Left colon (tissue), 2 donors: Measurements from ENCODE around the gene BNIP2. TPM values are rescaled to one million over a fixed set of nuclear protein-coding genes. Genes with fewer than 3 reads are reported as not detected.

Source experiments
- ATAC-seq: fragments of 200-7000 bp; cut with Tn5 transposase; one replicate; pipeline ENCODE4 v1.9.1; 2020; ENCODE audit warnings: mild to moderate bottlenecking, moderate library complexity
- DNase-seq, 2 donors: peaks; one replicate each; pipeline ENCODE4 v3.0.0-alpha.2; 2020
- intact Hi-C, 2 donors: fragments of 100-400 bp; cut with DNase I in 1 of 2; cut with micrococcal nuclease in 1 of 2; formaldehyde crosslinking; loops; one replicate each; pipeline versions ENCODE4 v1.11.2 to v1.14.0; 2022; cut with DNase I, micrococcal nuclease
- total RNA-seq, 2 donors: library from RNA; stranded (reverse); fragmentation: NEBNext Ultra II Directional; extraction: Animal tissue kit (Norgen Biotek cat#: 25700); gene quantifications; one replicate each; pipeline ENCODE4 v1.2.1, GENCODE V29; 2021
- donor health status: DM: no; HTN: no; CAD: no.
- donor health status: DM: yes; HTN: yes; CAD: no.

BNIP2 gene
- total RNA-seq, 2 donors from 2014 or later: 53.5 to 62.0 TPM

DNA sequence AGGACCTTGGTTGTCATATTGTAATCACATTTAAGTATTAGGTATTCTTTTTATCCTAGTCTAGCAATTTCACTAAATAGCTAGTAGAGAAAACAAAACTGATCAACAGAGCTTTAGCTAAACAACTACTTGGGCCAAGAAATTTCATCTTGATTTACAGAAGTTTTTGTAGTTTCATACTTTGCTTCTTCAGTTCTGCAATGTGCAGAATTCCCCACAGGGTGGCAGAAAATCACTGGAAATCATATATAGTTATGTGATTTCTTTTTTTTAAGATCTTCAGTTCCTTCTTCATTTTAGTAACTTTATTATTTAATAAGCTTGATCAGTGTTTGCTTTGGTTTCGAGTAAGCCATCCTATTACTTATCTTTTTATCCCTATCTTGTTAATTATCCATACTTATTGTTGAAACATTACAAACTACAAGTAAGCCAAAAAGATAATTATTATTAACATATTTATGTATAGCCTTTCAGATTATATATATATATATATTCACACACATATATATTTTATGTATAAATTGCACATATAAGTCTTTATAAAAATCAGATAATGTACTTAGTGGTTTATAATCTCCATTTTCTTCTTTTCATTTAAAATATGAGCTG, 2.2 kb upstream of the BNIP2 start:
- intact Hi-C loops: no loop called here
- ATAC-seq: no peak
- peak in 1 of 2 donors; percentile 58 for DNase-seq

GRCh38 chr15:59689626-59690236, 611 bp upstream of the BNIP2 start:
- peak; percentile 59 for ATAC-seq
- DNase-seq: peak; percentile 93 to 94
- intact Hi-C loops: no loop called here

- intact Hi-C loops: no loop called here
- DNase-seq (no peak), ATAC-seq (peak; percentile 55)
Observed at GRCh38 chr15:59688423-59688781, 718 bp downstream of the BNIP2 start.

DNA sequence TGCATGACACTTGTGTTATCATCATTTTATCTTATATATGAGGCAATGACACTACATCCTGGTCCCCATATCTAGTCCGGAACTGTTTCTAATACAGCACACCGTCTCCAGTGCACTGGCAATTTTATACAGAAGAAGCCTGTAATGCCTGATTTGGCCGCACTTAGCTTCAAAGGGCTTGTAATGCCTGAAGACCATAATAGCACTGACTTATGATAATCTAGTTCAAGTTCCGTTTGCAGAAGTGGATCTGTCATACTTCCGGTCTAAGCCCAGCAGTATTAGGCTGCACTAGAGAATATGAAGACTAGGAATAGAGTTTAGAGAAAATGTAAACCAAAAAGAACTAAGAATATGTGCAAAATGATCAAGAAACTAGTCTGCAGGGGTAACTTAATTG, 1.3 kb downstream of the BNIP2 start:
- ATAC-seq: peak; percentile 18

DNA sequence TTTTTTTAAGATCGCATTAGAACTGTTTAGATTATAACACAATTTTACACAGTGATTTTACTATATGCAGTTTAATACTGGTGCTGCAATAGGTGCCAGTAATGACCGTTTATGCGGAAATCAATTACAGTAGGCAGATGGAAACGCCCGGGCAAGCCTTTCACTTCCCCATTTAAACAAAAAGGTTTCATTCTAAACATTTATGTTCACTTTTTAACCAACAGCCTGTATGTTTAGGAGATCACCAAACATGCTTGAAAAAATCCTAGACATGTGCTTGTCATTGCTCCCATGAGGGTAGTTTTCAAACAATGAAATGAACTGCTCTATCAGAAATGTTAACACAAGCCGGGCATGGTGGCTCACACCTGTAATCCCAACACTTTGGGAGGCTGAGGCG, 2.7 kb downstream of the BNIP2 start:
- DNase-seq (no peak), ATAC-seq (no peak)
- intact Hi-C loops: no loop called here

More for the DNA sequence above, 1.3 kb downstream of the BNIP2 start:
- no peak for DNase-seq
- intact Hi-C loops: no loop called here

GRCh38 chr15:59685737-59686297, 3.3 kb downstream of the BNIP2 start:
- intact Hi-C loops: no loop called here
- DNase-seq: no peak
- ATAC-seq: no peak

DNA sequence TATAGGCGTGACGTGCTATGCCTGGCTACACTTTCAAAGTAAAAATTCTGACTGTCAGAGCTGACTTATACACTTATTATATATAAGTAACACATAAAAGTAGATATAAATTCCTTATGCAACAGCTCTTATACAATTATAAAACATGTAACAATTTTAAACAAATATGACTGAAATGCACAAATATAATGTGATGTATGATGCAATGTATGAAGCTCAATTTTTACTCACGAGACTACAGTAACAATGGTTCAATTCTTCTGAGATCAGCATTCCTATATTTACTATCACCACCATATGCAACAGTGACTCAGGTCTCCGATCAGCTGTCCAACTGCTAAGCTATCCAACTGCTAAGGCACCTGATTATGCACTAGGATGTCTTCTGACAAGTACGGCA, 8.2 kb downstream of the BNIP2 start:
- intact Hi-C loops: no loop called here
- ATAC-seq: no peak
- no peak for DNase-seq

- DNase-seq: no peak
- intact Hi-C loops: no loop called here
- no peak for ATAC-seq
Observed at GRCh38 chr15:59680346-59680745, 8.8 kb downstream of the BNIP2 start.

DNA sequence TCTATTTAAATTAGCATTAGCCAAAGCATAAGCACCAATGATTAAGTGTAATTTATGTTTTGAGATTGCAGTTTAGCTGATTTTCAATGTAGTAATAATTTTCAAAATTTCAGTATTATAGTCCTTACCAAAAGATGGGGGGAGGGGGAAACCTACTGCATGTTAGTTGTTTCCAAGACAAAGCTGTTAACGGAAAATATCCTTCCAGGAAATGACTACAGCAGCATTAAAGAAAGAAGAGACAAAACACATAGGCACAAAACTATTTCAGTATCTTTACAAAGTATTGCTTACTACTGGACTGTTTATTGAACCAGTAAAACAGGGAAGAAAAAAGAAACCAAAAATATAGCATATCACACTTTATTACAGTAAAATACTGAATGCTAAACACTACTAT, 10.5 kb downstream of the BNIP2 start:
- ATAC-seq (no peak), DNase-seq (no peak)
- intact Hi-C loops: no loop called here

GRCh38 chr15:59678172-59678571, 10.9 kb downstream of the BNIP2 start:
- DNase-seq: no peak
- ATAC-seq: no peak
- intact Hi-C loops: no loop called here

- ATAC-seq: no peak
- intact Hi-C loops: no loop called here
Observed at GRCh38 chr15:59676565-59676964, 12.6 kb downstream of the BNIP2 start.

DNA sequence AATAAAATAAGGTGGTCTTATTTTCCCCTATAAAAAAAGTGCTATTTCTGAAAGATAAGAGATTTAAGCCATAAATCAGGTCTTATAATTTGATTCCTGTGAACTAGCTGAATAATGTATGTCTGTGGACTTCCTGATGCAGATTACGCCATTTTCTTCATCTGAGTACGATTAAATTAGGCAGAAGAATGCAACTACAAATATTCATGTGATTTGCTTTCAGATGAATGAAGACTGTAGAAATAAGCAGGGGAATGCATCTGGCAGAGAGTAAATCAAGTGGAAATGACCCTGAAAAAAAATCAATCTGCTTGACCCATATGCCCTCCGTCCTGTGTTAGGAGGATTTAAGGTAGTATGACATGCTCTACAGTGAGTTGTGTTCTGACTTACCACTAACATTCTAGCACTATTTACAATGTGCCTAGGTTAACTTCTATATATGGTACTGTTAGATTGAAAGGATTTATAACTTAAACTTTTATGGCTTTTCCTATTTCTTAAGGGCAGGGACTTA, 14.7 kb downstream of the BNIP2 start:
- intact Hi-C loops: no loop called here
- DNase-seq: no peak
- ATAC-seq: no peak

More at GRCh38 chr15:59676565-59676964, 12.6 kb downstream of the BNIP2 start:
- no peak for DNase-seq

DNA sequence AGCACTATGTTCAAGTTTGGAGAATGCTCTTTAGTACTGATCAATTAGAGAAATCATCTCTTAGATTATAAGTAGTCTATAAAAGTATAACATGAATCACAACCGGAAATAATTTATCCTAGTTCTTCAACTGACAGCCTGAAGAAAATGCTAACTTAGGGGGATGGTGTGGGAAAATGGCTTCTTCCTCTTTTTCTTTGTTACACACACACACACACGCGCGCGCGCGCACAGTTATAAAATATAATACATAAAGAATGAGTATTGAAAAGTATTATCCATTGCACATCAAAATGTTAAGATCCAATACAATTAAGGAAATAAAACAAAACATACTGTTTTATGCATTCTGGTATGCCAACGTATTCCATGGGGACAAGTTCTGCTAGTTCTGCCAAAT, 20.6 kb downstream of the BNIP2 start:
- intact Hi-C loops: no loop called here
- DNase-seq (no peak), ATAC-seq (no peak)

DNA sequence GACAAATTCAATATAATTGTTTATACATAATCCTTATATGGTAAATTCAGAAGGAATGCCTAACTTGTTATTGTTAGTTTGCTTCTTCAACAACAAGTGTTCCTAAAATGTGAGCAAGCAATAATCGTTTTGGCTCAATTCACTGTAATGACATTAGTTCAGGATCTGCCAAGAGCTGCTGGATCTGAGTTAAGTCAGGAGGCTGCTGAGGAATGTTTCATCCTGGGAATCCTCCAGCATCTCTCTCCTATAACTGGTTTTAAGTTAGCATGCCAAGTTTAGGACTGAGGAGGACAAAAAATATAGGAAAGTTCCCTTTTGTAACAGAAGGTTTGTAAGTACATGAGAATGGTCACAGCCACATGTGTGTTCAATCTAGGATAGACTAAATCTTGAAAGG, 26.9 kb downstream of the BNIP2 start:
- DNase-seq: no peak
- no peak for ATAC-seq
- intact Hi-C loops: no loop called here

GRCh38 chr15:59659366-59659765, 29.8 kb downstream of the BNIP2 start:
- ATAC-seq: no peak
- intact Hi-C loops: no loop called here

GRCh38 chr15:59657635-59658125, 31.4 kb downstream of the BNIP2 start:
- intact Hi-C loops: no loop called here
- ATAC-seq (peak; percentile 31), DNase-seq (no peak)

More at GRCh38 chr15:59659366-59659765, 29.8 kb downstream of the BNIP2 start:
- no peak for DNase-seq

GRCh38 chr15:59656897-59657634, 32.1 kb downstream of the BNIP2 start, which contains the start of gene GTF2A2:
GTF2A2 (minus strand) TSS chr15:59657515; CDS start chr15:59652277, 5,238 bp downstream.
- ATAC-seq (peak; percentile 96), DNase-seq (peak; percentile 96)
- intact Hi-C loops: no loop called here

DNA sequence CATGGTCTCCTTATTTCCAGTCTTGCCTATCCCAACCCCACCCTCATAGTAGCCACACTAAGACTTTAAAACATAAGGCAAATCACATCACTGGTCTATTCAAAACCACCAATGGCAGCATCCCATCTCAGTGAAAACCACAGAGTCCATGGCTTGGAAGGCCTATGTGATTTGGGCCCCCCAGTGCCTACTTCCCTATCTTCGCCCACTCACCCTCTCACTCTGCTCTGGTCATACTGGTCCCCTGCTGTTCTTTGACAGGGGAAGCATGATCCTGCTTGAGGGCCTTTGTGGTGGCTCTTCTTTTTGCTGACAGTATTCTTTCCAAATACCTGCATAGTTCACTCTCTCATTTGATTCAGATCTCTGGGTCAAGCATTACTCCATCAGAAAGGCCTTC, 35.1 kb downstream of the BNIP2 start:
- ATAC-seq (no peak), DNase-seq (no peak)
- intact Hi-C loops: no loop called here

- intact Hi-C loops: no loop called here
- no peak for ATAC-seq
- no peak for DNase-seq
Observed at GRCh38 chr15:59649603-59650002, 39.5 kb downstream of the BNIP2 start.

DNA sequence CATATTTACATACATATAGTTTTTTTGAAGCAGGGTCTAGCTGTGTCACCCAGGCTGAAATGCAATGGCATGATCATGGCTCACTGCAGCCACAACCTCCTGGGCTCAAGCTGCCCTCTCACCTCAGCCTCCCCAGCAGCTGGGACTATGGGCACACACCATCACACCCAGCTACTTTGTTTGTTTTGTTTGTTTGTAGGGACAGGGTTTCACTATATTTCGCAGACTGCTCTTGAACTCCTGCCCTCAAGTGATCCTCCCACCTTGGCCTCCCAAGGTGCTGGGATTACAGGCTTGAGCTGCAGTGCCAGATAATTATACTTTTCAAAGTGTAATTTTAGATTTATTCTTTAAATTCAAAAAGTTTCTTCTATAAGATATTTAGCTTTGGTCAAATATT, 42.0 kb downstream of the BNIP2 start:
- intact Hi-C loops: no loop called here
- no peak for ATAC-seq

More for the DNA sequence above, 42.0 kb downstream of the BNIP2 start:
- DNase-seq: no peak
